ENCODE measurements around the gene ADAP1.

ADAP1 gene

DNA sequence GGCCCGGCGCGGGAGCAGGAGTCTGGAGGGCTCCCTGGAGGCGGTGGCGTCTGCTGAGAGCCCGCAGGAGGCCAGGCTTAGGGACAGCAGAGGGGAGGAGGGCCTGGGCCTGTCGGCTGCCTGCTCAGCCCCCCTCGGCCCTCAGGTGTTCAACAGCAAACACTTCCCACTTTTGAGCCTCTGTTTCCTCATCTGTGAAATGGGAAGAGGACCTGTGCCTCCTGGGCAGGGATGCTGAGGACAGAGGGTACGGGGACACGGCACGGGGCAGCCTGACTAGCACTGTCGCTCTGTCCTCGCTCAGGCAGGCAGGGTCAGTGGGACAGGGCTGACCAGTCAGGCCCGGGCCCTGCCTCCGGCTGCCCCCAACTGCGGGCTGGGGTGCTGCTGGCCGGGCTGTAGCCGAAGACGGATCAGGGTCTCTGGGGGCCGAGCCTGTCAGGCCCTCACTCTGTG is 29.2 kb upstream of the ADAP1 start:
- H3K4me3 ChIP-seq (ENCODE audit: low read length), result no peak overlapping the region
- TF ChIP-seq ZNF274 (IDR thresholded peaks at IDR 0.05; ENCODE audit: low read depth, low read length), result no peak

DNA sequence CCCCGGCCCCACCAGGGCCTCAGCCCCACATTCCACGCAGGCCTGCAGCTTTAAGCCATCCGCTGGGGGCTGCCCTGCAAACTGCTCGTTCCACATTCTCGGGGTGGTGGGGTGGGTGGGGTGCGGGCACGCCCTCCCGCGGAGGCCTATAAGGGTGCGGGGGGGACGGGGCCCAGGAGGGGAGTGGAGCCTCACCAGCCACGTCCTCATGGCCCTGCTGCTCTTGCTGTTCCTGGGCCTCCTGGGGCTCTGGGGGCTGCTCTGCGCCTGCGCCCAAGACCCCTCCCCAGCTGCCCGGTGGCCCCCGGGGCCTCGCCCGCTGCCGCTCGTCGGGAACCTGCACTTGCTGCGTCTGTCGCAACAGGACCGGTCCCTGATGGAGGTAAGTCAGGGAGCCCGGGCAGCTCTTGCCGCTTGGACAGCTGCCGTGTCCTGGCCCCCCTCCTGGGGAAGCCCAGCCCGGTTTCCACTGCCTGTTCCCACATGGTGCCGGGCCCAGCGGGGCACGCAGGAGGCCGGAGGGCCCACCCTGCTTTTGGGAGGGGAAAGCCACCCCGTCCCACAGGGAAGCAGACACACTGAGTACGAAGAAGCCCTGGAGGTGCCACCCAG is 28.6 kb upstream of the ADAP1 start, which contains the start of gene CYP2W1:
TSS of gene CYP2W1 (plus strand) at position 178 of the 612 bp plus-strand sequence. CDS start at position 209, 31 bp downstream.
- H3K4me3 ChIP-seq (ENCODE audit: low read length), result no peak within 1 kb of the TSS
- no peak for TF ChIP-seq ZNF274 (IDR thresholded peaks at IDR 0.05; ENCODE audit: low read depth, low read length)

DNA sequence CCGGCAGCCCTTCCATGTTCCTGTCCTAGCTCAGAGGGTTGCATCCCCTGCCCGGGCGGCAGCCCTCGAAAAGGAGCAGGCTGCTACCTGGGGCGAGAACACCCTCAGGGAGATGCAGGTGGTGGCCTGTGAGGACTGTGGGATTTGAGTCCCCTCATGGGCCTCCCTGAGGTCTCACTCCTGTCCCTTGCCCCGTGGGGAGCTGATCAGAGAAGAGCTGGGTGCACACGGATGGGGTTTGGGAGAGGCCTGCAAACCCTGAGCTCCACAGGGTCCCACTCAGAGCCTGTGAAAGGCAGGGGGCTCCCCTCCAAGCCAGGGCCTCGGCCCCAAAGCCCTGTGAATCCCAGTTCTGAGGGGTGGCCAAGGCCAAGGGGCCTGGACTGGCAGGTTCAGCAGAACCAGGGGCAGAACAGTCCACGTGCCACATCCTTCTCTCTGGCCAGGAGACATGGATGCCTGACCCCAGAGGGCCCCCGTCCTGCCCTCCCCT is 28.1 kb upstream of the ADAP1 start:
- H3K4me3 ChIP-seq (ENCODE audit: low read length), result no peak overlapping the region
- no peak for TF ChIP-seq ZNF274 (IDR thresholded peaks at IDR 0.05; ENCODE audit: low read depth, low read length)

- H3K4me3 ChIP-seq (ENCODE audit: low read length), result no peak overlapping the region
- TF ChIP-seq ZNF274 (IDR thresholded peaks at IDR 0.05; ENCODE audit: low read depth, low read length), result no peak
These were observed 27.5 kb upstream of the ADAP1 start for GRCh38 chr7:981793-982510.

- no peak overlapping the region for H3K4me3 ChIP-seq (ENCODE audit: low read length)
- no peak for TF ChIP-seq ZNF274 (IDR thresholded peaks at IDR 0.05; ENCODE audit: low read depth, low read length)
These were observed 25.5 kb upstream of the ADAP1 start for GRCh38 chr7:979886-980571.

DNA sequence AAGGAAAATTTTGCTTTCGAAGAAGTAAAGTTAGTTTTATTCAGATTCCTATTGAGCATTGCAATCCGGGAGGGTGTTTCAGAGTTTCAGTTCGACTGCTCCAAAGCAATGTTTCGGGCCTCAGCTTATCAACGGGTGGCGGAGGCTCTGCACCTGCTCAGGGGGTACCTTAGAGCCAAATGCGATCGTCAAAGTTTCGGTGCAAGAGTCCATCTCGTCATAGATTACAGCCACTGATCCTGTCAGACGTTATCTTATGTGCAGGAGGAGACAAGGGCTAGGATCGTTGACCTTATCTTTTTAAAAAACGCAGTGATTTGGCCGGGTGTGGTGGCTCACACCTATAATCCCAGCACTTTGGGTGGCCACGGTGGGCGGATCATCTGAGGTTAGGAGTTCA is 24.7 kb upstream of the ADAP1 start:
- no peak overlapping the region for H3K4me3 ChIP-seq (ENCODE audit: low read length)
- no peak for TF ChIP-seq ZNF274 (IDR thresholded peaks at IDR 0.05; ENCODE audit: low read depth, low read length)

GRCh38 chr7:978416-979091 is 24.1 kb upstream of the ADAP1 start:
- no peak overlapping the region for H3K4me3 ChIP-seq (ENCODE audit: low read length)

DNA sequence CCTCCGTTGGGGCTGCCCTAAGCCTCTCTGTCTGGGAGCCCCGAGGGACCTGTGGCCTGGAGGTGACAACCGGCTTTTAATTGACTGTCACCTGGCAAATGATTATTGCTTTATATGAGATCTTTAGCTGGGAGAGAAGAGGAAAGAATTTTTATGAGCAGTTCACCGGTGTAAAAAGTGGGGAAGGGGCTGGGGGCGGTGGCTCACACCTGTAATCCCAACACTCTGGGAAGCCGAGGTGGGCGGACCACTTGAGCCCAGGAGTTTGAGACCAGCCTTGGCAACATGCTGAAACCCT is 23.5 kb upstream of the ADAP1 start:
- no peak for TF ChIP-seq ZNF274 (IDR thresholded peaks at IDR 0.05; ENCODE audit: low read depth, low read length)
- H3K4me3 ChIP-seq (ENCODE audit: low read length), result no peak overlapping the region

More at GRCh38 chr7:978416-979091, 24.1 kb upstream of the ADAP1 start:
- TF ChIP-seq ZNF274 (IDR thresholded peaks at IDR 0.05; ENCODE audit: low read depth, low read length), result no peak

- H3K4me3 ChIP-seq (ENCODE audit: low read length), result no peak overlapping the region
- TF ChIP-seq ZNF274 (IDR thresholded peaks at IDR 0.05; ENCODE audit: low read depth, low read length), result no peak
These were observed 23.0 kb upstream of the ADAP1 start for GRCh38 chr7:977326-978048.

- no peak overlapping the region for H3K4me3 ChIP-seq (ENCODE audit: low read length)
- no peak for TF ChIP-seq ZNF274 (IDR thresholded peaks at IDR 0.05; ENCODE audit: low read depth, low read length)
These were observed 22.4 kb upstream of the ADAP1 start for GRCh38 chr7:976901-977325.

DNA sequence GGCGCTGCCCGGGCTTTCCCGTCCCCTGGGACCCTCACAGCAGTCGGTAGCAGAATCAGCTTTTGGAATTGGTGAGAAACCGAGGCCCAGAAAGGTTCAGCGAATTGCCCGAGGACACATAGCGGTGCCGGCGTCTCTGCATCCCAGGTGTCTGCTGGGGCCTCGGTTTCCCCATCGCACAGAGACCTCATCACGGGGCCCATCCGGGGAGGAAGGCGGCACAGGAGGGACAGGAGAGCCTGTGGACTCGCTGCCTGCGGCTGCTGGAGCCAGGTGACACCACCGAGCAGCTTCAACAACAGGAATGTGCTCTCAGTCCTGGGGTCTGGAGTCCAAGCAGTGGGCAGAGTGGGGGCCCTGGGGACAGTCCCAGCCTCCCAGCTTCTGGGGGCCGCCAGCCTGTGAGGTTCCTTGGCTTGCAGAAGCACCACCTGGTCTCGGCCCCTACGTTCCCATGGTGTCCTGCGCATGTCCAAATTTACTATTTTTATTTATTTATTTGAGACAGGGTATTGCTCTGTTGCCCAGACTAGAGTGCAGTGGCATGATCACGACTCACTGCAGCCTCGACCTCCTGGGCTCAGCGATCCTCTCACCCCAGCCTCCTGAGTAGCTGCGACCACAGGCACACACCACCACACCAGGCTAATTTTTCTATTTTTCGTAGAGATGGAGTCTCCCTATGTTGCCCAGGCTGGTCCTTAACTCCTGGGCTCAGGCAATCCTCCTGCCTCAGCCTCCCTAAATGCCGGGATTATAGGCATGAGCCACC is 21.4 kb upstream of the ADAP1 start:
- TF ChIP-seq ZNF274 (IDR thresholded peaks at IDR 0.05; ENCODE audit: low read depth, low read length), result no peak
- H3K4me3 ChIP-seq (ENCODE audit: low read length), result peak overlapping the region; percentile 41; the same call in 1 of the 2 replicates

DNA sequence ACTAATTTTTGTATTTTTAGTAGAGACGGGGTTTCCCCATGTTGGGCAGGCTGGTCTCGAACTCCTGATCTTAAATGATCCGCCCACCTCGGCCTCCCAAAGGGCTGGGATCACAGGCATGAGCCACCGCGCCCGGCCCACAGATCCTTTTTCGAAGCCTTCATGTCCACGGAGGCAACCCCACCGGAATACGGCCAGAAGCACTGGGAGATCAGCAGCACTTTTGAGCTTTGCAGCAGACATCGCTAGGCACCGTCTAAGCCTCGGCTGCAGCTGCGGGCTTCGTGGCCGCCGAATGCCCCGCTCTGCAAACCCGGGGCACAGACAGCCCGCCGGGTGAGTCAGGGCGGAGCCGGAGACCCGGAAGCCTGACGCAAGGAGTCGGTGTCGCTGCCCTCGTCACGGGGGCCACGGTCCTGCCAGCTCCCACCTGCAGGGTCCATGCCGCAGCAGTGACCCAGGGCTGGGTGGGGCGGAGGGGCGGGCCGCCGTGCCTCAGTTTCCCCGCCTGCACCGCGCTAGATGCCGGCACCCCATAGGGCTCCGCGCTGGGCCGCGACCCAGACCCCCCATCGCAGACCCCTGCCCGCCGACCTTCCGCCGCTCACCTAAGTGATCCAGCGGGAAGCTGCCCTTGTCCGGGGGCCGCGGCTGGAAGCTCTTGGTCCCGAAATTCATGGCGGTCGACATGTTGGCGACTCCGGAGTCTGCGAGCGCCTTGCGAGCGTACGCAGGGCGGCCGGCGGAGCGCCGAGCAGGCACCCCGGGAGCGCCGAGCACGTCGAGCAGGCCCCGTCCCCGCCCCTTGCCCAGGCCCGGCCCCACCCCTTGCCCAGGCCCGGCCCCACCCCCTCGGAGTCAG is 20.6 kb upstream of the ADAP1 start, which contains the start of gene COX19:
TSS of gene COX19 (minus strand) at position 730 of the 862 bp plus-strand sequence. CDS start at position 690, 40 bp downstream.
- H3K4me3 ChIP-seq (ENCODE audit: low read length), result peak within 1 kb of the TSS; percentile 98
- no peak for TF ChIP-seq ZNF274 (IDR thresholded peaks at IDR 0.05; ENCODE audit: low read depth, low read length)
